ENCODE measurements around the gene SPATA2. TPM values are rescaled to one million over a fixed set of nuclear protein-coding genes. Genes with fewer than 3 reads are reported as not detected.

Gene SPATA2
- total RNA-seq, 1 donor from 2014 or later: 0.79 TPM

- no peaks in the 10 kb centered on the region for H3K27me3 ChIP-seq (ENCODE audit: control insufficient read depth, insufficient read depth, low read length)
- peaks cover 2% of the 10 kb centered on the region for H3K36me3 ChIP-seq (ENCODE audit: control insufficient read depth, insufficient read depth, low read length)
- DNase-seq (ENCODE audit: low read depth) (peak; percentile 45), FAIRE-seq (no peak)
- TF ChIP-seq, protein P1, sequence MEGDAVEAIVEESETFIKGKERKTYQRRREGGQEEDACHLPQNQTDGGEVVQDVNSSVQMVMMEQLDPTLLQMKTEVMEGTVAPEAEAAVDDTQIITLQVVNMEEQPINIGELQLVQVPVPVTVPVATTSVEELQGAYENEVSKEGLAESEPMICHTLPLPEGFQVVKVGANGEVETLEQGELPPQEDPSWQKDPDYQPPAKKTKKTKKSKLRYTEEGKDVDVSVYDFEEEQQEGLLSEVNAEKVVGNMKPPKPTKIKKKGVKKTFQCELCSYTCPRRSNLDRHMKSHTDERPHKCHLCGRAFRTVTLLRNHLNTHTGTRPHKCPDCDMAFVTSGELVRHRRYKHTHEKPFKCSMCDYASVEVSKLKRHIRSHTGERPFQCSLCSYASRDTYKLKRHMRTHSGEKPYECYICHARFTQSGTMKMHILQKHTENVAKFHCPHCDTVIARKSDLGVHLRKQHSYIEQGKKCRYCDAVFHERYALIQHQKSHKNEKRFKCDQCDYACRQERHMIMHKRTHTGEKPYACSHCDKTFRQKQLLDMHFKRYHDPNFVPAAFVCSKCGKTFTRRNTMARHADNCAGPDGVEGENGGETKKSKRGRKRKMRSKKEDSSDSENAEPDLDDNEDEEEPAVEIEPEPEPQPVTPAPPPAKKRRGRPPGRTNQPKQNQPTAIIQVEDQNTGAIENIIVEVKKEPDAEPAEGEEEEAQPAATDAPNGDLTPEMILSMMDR (IDR thresholded peaks at IDR 0.05; ENCODE audit: insufficient read depth, low read length, severe bottlenecking): no peak
- peak overlapping the region; percentile 91 for H3K4me3 ChIP-seq (ENCODE audit: low read depth, low read length)
These were observed 815 bp downstream of the SPATA2 start for GRCh38 chr20:49914310-49915117.

GRCh38 chr20:49913399-49914047 is 1.8 kb downstream of the SPATA2 start:
- FAIRE-seq (no peak), DNase-seq (ENCODE audit: low read depth) (no peak)
- no peak overlapping the region for H3K4me3 ChIP-seq (ENCODE audit: low read depth, low read length)
- TF ChIP-seq, protein P1 (IDR thresholded peaks at IDR 0.05; ENCODE audit: insufficient read depth, low read length, severe bottlenecking): no peak
- peaks cover 2% of the 10 kb centered on the region for H3K36me3 ChIP-seq (ENCODE audit: control insufficient read depth, insufficient read depth, low read length)
- H3K27me3 ChIP-seq (ENCODE audit: control insufficient read depth, insufficient read depth, low read length): no peaks in the 10 kb centered on the region

- no peak overlapping the region for H3K4me3 ChIP-seq (ENCODE audit: low read depth, low read length)
- H3K27me3 ChIP-seq (ENCODE audit: control insufficient read depth, insufficient read depth, low read length): no peaks in the 10 kb centered on the region
- FAIRE-seq (no peak), DNase-seq (ENCODE audit: low read depth) (no peak)
- TF ChIP-seq, protein P1 (IDR thresholded peaks at IDR 0.05; ENCODE audit: insufficient read depth, low read length, severe bottlenecking): no peak
- peaks cover 17% of the 10 kb centered on the region for H3K36me3 ChIP-seq (ENCODE audit: control insufficient read depth, insufficient read depth, low read length)
These were observed 5.0 kb downstream of the SPATA2 start for GRCh38 chr20:49910340-49910706.

DNA sequence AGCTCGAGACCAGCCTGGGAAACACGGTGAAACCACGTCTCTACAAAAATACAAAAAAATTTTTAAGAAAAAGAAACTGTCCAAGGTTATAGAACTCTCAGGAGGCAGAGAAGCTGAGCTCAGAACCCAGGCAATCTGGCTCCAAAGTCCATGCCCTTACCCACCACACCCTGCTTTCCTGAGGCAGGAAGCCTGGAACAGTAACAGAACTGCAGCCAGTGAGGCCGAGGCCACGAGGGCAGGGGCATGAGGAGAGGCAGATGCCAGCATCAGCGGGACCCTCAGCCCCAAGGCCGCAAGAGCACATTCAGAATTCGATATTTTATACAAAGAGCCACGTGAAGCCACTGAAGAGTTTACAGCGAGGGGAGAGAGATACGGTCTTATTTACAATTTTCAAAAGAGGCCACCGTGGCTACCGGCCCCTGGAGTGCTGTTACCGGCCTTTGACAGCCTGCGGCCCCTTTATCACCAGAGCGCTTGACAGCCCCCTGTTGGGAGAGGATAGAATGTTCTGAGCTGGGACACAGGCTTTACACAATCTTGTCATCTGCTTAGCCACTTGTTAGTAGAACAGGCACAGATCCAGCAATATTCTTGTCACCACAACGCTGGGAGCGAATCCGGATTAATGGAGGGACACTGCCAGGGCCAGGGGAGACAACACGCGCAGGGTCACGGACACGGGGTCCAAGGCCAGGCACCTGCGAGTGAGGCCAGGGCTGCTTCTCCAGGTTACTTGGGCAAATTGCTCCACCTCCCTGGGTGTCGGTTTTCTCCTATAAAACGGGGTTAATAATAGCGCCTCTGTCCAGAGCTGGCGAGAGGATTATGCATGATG is 5.6 kb downstream of the SPATA2 start:
- Histone ChIP-seq H3K4me3 (ENCODE audit: low read depth, low read length) (no peak overlapping the region), H3K27me3 (ENCODE audit: control insufficient read depth, insufficient read depth, low read length) (no peaks in the 10 kb centered on the region), H3K36me3 (ENCODE audit: control insufficient read depth, insufficient read depth, low read length) (peaks cover 20% of the 10 kb centered on the region)
- DNase-seq (ENCODE audit: low read depth) (no peak), FAIRE-seq (no peak)
- TF ChIP-seq, protein P1 (IDR thresholded peaks at IDR 0.05; ENCODE audit: insufficient read depth, low read length, severe bottlenecking): no peak

DNA sequence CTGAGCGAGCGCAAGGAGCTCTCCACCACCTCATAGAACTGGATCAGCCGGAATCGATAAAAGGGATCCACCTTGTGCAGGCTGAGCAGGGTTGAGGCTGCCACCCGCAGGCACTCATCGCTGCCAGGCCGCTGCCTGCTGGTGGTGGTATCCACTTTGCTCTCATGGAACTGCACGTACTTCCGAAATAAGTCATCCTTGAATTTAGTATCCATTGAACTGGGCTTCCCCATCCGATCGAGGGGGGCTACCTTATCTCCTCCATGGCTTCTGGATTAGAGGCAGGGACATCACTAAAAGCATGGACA is 7.1 kb downstream of the SPATA2 start:
- DNase-seq (ENCODE audit: low read depth) (no peak), FAIRE-seq (no peak)
- Histone ChIP-seq H3K4me3 (ENCODE audit: low read depth, low read length) (no peak overlapping the region), H3K27me3 (ENCODE audit: control insufficient read depth, insufficient read depth, low read length) (no peaks in the 10 kb centered on the region), H3K36me3 (ENCODE audit: control insufficient read depth, insufficient read depth, low read length) (peaks cover 23% of the 10 kb centered on the region)
- TF ChIP-seq, protein P1 (IDR thresholded peaks at IDR 0.05; ENCODE audit: insufficient read depth, low read length, severe bottlenecking): no peak

All from bronchial epithelial cell (primary cell).